ENCODE measurements around the gene COL24A1.

COL24A1 gene

GRCh38 chr1:85692730-85693314, 463.8 kb downstream of the COL24A1 start:
- no peaks in the 10 kb centered on the region for H3K9me3 ChIP-seq (ENCODE audit: control insufficient read depth, insufficient read depth, low read length)
- H3K9me2 ChIP-seq (replicated peaks; ENCODE audit: control insufficient read depth, low read length): no peaks in the 10 kb centered on the region
- H3K79me2 ChIP-seq (ENCODE audit: control insufficient read depth, low read length): peaks cover 32% of the 10 kb centered on the region
- H4K20me1 ChIP-seq (ENCODE audit: control insufficient read depth, insufficient read depth, low read depth, low read length): peaks cover under 1% of the 10 kb centered on the region; the same call in 1 of the 2 replicates
- no peak overlapping the region for H3K4me3 ChIP-seq (ENCODE audit: low read length)
- no peak overlapping the region for H3K27ac ChIP-seq (ENCODE audit: low read depth, low read length)
- TF ChIP-seq CTCF (IDR thresholded peaks at IDR 0.05; ENCODE audit: low read depth, low read length, poor library complexity, severe bottlenecking) (peak; percentile 46), EZH2phosphoT487 (IDR thresholded peaks at IDR 0.05; ENCODE audit: borderline replicate concordance, low read length) (no peak)
- no peaks in the 10 kb centered on the region for H3K4me1 ChIP-seq (ENCODE audit: control insufficient read depth, low read length)
- H3K36me3 ChIP-seq (ENCODE audit: control insufficient read depth, low read length): peaks cover 50% of the 10 kb centered on the region
- no peak overlapping the region for H3K4me2 ChIP-seq (ENCODE audit: low read length)
- no peaks in the 10 kb centered on the region for H3F3A ChIP-seq (ENCODE audit: control insufficient read depth, insufficient read depth)
- H3K27me3 ChIP-seq (ENCODE audit: control insufficient read depth, low read length): no peaks in the 10 kb centered on the region

- Histone ChIP-seq H3K4me3 (ENCODE audit: low read length) (no peak overlapping the region), H3K9me3 (ENCODE audit: control insufficient read depth, insufficient read depth, low read length) (no peaks in the 10 kb centered on the region), H3K27me3 (ENCODE audit: control insufficient read depth, low read length) (no peaks in the 10 kb centered on the region), H3K27ac (ENCODE audit: low read depth, low read length) (no peak overlapping the region), H3K4me2 (ENCODE audit: low read length) (no peak overlapping the region), H3F3A (ENCODE audit: control insufficient read depth, insufficient read depth) (no peaks in the 10 kb centered on the region), H3K36me3 (ENCODE audit: control insufficient read depth, low read length) (peaks cover 53% of the 10 kb centered on the region), H3K4me1 (ENCODE audit: control insufficient read depth, low read length) (no peaks in the 10 kb centered on the region), H3K79me2 (ENCODE audit: control insufficient read depth, low read length) (peaks cover 39% of the 10 kb centered on the region), H3K9me2 (replicated peaks; ENCODE audit: control insufficient read depth, low read length) (no peaks in the 10 kb centered on the region), H4K20me1 (ENCODE audit: control insufficient read depth, insufficient read depth, low read depth, low read length) (no peaks in the 10 kb centered on the region; the same call in 1 of the 2 replicates)
- TF ChIP-seq CTCF (IDR thresholded peaks at IDR 0.05; ENCODE audit: low read depth, low read length, poor library complexity, severe bottlenecking) (no peak), EZH2phosphoT487 (IDR thresholded peaks at IDR 0.05; ENCODE audit: borderline replicate concordance, low read length) (no peak)
These were observed 466.7 kb downstream of the COL24A1 start for GRCh38 chr1:85689775-85690404.

- Histone ChIP-seq H3K27me3 (ENCODE audit: control insufficient read depth, low read length) (no peaks in the 10 kb centered on the region), H3F3A (ENCODE audit: control insufficient read depth, insufficient read depth) (no peaks in the 10 kb centered on the region), H3K4me2 (ENCODE audit: low read length) (no peak overlapping the region), H3K79me2 (ENCODE audit: control insufficient read depth, low read length) (peaks cover 30% of the 10 kb centered on the region), H3K9me2 (replicated peaks; ENCODE audit: control insufficient read depth, low read length) (no peaks in the 10 kb centered on the region), H3K4me1 (ENCODE audit: control insufficient read depth, low read length) (no peaks in the 10 kb centered on the region), H3K36me3 (ENCODE audit: control insufficient read depth, low read length) (peaks cover 46% of the 10 kb centered on the region), H3K27ac (ENCODE audit: low read depth, low read length) (no peak overlapping the region), H3K9me3 (ENCODE audit: control insufficient read depth, insufficient read depth, low read length) (no peaks in the 10 kb centered on the region), H3K4me3 (ENCODE audit: low read length) (no peak overlapping the region), H4K20me1 (ENCODE audit: control insufficient read depth, insufficient read depth, low read depth, low read length) (no peaks in the 10 kb centered on the region)
- no peak for TF ChIP-seq CTCF (IDR thresholded peaks at IDR 0.05; ENCODE audit: low read depth, low read length, poor library complexity, severe bottlenecking)
- TF ChIP-seq EZH2phosphoT487 (IDR thresholded peaks at IDR 0.05; ENCODE audit: borderline replicate concordance, low read length): no peak
These were observed 473.1 kb downstream of the COL24A1 start for GRCh38 chr1:85683292-85684025.

Data from DOHH2 (cell line).